ENCODE data around the gene KCNQ1OT1.

Gene KCNQ1OT1

DNA sequence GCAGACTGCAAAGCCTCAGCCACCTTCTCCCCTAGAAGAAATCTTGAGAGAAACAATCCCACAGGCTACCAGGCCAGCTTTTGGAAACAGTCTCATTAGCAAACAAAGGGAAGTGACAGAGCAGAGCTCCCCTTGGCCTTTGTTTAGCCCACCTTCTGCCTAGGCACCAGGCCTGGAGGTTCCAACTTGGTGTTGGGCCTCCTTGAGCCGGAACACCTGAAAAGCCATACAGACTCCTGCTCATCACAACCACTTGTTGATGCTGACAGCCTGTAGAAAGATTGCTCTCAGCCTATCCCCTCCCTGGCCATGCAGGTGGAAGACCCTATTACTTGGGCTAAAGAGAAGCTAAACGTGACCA, 26.6 kb downstream of the KCNQ1OT1 start:
- Histone ChIP-seq H3K4me3 (no peak overlapping the region), H3K27me3 (no peaks in the 10 kb centered on the region), H3K36me3 (no peaks in the 10 kb centered on the region), H3K9me3 (no peaks in the 10 kb centered on the region), H3K4me1 (peaks cover 0 to 11% (median 0%) of the 10 kb centered on the region in 4 donors), H3K27ac (no peak overlapping the region)
- TF ChIP-seq, protein P1, sequence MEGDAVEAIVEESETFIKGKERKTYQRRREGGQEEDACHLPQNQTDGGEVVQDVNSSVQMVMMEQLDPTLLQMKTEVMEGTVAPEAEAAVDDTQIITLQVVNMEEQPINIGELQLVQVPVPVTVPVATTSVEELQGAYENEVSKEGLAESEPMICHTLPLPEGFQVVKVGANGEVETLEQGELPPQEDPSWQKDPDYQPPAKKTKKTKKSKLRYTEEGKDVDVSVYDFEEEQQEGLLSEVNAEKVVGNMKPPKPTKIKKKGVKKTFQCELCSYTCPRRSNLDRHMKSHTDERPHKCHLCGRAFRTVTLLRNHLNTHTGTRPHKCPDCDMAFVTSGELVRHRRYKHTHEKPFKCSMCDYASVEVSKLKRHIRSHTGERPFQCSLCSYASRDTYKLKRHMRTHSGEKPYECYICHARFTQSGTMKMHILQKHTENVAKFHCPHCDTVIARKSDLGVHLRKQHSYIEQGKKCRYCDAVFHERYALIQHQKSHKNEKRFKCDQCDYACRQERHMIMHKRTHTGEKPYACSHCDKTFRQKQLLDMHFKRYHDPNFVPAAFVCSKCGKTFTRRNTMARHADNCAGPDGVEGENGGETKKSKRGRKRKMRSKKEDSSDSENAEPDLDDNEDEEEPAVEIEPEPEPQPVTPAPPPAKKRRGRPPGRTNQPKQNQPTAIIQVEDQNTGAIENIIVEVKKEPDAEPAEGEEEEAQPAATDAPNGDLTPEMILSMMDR (IDR thresholded peaks at IDR 0.05), result no peak
- DNase-seq, result peak in 1 of 2 donors; percentile 10
- intact Hi-C loops (cut with DNase I; ENCODE audit: low total_unique reads), result no loop called here

DNA sequence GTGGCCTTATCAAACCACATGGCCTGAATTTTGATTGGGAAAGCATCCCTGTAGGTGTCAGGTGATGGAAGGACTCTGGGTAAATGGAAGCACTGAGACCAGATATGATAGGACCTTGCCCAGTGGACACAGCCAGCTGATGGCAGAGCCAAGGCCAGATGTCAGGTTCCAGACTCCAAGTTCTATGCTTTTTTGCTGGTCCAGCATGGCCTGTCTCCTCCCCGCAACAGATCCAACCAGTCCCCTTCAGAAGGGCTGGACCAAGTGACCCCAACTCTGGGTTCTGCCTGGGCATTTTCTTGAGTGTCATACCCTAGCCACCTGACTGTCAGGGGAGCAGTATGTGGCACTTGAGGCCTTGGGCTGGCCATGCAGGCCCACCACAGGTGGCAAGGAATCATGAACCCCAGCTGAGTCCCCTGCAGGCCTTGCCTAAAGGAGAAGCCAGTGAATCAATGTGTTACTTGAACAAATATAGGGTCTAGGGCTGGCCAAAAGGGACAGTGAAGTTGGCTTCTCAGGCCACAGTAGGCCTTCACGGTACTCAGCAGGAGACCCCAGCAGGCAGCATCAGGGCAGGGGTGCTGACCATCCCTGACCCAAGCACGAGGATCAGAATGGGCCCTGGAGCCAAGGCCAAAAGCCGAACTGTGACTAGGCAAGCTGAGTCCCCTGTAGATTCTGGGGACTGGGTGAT, 27.1 kb downstream of the KCNQ1OT1 start:
- Histone ChIP-seq H3K27ac (no peak overlapping the region), H3K4me1 (peaks cover 0 to 11% (median 0%) of the 10 kb centered on the region in 4 donors), H3K9me3 (no peaks in the 10 kb centered on the region), H3K4me3 (no peak overlapping the region), H3K36me3 (no peaks in the 10 kb centered on the region), H3K27me3 (no peaks in the 10 kb centered on the region)
- TF ChIP-seq, protein P1 (IDR thresholded peaks at IDR 0.05), result no peak
- intact Hi-C loops (cut with DNase I; ENCODE audit: low total_unique reads), result no loop called here
- DNase-seq, result peak; percentile 7 to 33

DNA sequence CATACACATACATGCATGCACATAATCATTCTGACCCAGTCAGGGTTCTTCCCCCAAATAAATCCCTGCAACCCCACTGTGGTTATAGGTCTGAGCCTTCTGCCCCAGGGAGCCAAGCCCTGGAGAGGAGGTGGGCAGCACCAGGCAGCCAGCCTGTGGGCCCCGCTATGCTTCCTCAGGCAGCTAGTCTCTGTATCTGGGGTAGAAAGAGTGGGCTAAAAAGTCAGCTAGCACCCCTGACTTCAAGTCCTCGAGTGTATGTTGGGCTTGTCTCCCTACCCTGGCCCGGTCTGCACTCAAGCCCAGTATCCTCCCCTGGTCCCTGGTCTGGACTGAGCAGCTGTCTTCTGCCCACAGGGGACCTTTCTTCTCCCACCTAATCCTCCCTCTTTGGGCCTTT, 28.0 kb downstream of the KCNQ1OT1 start:
- no peaks in the 10 kb centered on the region for H3K9me3 ChIP-seq
- TF ChIP-seq, protein P1 (IDR thresholded peaks at IDR 0.05), result no peak
- H3K27ac ChIP-seq, result no peak overlapping the region
- peaks cover 0 to 11% (median 0%) of the 10 kb centered on the region in 4 donors for H3K4me1 ChIP-seq
- intact Hi-C loops (cut with DNase I; ENCODE audit: low total_unique reads), result no loop called here
- H3K4me3 ChIP-seq, result no peak overlapping the region
- peak in 1 of 2 donors; percentile 53 for DNase-seq
- H3K36me3 ChIP-seq, result no peaks in the 10 kb centered on the region
- H3K27me3 ChIP-seq, result no peaks in the 10 kb centered on the region

DNA sequence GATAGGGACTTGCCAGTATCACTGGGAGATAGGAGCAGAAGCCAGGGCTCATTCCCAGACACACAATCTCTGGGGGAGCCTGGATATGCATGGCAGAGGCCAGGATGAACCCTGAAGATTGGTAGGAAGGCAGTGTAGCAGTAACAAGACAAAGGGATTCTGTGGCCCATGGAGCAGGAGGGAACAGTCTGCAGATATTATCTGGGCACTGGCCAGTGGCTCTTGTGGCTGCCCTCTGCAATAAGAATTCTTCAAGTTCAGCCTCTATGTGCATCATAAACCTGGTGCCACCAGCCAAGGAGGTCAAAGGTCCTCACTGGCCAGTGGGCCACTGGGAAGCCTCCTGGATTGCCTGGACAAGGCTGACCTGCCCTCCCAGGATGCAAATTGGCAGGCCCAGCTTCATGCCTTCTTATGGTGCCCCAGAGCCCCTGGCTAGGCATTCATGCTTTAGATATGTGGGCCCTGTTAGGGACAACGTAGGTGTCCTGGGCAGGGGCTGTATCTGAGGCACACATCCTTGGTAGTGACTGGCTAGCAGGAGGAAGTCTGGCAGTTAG, 29.2 kb downstream of the KCNQ1OT1 start:
- Histone ChIP-seq H3K27me3 (no peaks in the 10 kb centered on the region), H3K4me1 (peaks cover 0 to 9% (median 0%) of the 10 kb centered on the region in 4 donors), H3K27ac (no peak overlapping the region), H3K36me3 (no peaks in the 10 kb centered on the region), H3K4me3 (no peak overlapping the region), H3K9me3 (no peaks in the 10 kb centered on the region)
- TF ChIP-seq, protein P1 (IDR thresholded peaks at IDR 0.05), result no peak
- intact Hi-C loops (cut with DNase I; ENCODE audit: low total_unique reads), result no loop called here
- peak in 1 of 2 donors; percentile 28 for DNase-seq

DNA sequence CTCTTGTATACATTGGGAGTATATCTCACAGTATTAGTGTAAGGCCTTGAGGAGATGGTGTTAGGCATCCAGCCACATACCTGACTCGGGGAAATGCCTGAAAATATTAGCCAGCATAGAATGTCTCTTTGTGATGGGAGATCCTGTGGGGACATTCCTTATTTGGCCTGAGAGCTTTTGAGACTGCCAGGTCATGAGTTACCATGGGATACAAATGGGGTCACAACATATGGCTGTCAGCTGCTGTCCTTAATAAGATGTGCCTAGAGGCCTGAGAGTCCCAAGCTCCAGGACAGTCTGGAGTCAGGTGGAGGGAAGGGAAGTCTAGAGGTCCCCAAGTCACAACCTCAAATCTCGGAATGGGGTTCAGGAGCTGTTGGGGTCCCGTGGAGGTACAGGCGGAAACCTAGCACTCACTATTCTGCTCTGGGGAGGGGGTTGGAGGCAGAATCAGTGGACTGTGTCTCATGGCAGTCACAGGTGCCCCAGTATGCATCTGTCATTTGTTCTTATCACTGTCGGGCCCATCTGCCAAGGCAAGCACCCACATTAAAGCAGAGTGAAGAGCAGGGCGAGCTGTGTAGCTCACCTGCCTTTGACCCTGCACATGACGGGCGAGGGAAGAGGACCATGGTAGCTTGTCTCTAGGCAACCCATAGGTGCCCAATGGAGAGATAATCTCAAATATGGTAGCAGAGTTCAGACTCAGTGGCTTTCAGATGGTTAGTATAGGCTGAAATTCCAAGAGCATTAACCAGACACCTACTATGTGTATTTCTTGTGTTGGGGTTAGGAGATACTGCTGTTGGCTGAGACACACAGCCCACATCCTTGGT, 29.9 kb downstream of the KCNQ1OT1 start:
- H3K4me1 ChIP-seq, result peaks cover 0 to 7% (median 0%) of the 10 kb centered on the region in 4 donors
- no peaks in the 10 kb centered on the region for H3K9me3 ChIP-seq
- no peaks in the 10 kb centered on the region for H3K36me3 ChIP-seq
- intact Hi-C loops (cut with DNase I; ENCODE audit: low total_unique reads), result no loop called here
- no peak overlapping the region for H3K27ac ChIP-seq
- no peak overlapping the region for H3K4me3 ChIP-seq
- TF ChIP-seq, protein P1 (IDR thresholded peaks at IDR 0.05), result no peak
- H3K27me3 ChIP-seq, result no peaks in the 10 kb centered on the region
- peak in 1 of 2 donors; percentile 4 for DNase-seq
